ENCODE data around the gene ATXN10.
"Not testable (repeated sequence)": the region's sequence is repeated elsewhere in the genome, so short reads cannot be mapped to it uniquely, and the experiment has no call there.

The ATXN10 gene, protein sequence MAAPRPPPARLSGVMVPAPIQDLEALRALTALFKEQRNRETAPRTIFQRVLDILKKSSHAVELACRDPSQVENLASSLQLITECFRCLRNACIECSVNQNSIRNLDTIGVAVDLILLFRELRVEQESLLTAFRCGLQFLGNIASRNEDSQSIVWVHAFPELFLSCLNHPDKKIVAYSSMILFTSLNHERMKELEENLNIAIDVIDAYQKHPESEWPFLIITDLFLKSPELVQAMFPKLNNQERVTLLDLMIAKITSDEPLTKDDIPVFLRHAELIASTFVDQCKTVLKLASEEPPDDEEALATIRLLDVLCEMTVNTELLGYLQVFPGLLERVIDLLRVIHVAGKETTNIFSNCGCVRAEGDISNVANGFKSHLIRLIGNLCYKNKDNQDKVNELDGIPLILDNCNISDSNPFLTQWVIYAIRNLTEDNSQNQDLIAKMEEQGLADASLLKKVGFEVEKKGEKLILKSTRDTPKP

DNA sequence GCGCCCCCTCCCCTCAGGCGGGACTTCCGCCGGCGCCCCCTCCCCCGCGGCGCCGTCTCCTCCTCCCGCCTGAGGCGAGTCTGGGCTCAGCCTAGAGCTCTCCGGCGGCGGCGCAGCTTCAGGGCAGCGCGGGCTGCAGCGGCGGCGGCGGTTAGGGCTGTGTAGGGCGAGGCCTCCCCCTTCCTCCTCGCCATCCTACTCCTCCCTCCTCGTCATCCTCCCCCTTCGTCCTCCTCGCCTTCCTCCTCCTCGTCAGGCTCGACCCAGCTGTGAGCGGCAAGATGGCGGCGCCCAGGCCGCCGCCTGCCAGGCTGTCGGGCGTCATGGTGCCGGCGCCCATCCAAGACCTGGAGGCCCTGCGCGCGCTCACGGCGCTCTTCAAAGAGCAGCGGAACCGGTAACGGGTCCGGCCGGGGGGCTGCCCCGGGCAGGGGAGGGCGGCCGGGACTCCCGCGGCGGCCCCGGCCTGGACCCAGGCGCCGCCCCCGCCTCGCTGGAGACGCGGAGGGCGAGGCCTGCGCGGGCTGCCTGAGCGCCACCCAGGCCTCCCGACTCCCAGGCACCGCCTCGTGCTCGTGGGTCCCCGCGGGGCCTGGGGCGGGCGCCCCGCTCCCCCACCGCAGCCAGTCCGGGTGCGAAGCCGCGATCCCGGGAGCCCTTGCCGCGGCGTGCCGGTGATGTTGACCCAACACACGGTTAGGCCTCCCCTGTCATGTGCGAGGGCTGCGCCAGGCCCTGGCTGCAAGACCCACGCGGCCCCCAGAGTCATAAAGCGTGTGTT lies at the start of gene ATXN10:
Gene ATXN10, plus strand, starts transcription at position 52 of the 781 bp plus-strand sequence. Its CDS starts 230 bp downstream, at position 282.
- peak; percentile 57 to 65 for DNase-seq (ENCODE audit: low read depth in 2 of 2)

DNA sequence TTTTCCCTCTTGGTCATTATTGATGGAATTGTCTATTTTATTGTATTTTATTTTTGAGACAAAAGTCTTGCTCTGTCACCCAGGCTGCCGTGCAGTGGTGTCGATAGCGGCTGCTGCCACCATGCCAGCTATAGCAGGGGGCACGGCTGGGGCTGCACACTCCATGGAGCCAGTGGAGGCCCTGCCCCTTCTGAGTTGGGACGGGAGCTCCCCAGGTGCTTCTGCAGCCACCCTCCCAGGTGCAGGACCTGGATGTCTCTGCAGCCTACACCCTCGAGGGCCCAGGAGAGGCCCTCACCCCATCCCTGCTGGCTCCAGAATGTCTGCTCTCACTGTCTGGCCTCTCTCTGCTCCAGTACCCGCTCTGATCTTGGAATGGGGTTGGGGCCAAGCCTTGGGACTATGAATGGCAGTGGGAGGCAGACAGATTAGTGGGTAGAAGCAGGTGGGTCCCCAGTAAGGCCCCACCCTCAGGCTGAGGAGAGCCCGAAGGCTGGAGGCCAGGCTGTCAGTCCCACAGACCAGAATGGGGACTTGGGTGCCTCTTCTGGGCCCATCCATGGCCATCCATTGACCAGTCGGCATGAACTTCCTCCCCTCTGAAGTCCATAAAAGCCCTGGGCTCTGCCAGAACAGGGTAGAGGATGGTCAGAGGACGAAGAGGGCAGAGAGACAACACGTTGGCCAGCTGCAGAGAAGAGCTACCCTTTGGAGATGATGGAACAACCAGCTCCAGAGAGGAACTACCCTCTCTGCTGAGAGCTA lies 49.6 kb upstream of the ATXN10 start:
- DNase-seq (ENCODE audit: low read depth in 2 of 2) = no peak

DNA sequence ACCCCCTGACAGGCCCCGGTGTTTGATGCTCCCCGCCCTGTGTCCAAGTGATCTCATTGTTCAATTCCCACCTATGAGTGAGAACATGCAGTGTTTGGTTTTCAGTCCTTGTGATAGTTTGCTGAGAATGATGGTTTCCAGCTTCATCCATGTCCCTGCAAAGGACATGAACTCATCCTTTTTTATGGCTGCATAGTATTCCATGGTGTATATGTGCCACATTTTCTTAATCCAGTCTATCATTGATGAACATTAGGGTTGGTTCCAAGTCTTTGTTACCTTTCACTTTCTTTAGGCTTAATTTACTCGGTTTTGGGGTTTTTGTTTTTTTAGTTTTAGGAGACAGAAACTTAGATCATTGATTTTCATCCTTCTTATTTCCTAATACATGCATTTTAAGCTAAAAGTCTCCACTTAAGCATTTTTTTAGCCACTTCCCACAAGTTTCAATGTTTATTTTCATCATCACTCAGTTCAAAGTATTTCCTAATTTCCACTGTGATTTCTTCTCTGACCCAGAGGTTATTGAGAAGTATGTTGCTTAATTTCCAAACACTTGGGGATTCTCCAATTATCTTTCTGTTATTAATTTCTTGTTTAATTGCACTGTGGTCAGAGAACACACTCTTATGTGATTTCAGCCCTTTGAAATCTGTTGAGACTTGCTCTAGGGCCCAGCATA lies 48.0 kb upstream of the ATXN10 start:
- not testable (repeated sequence) for DNase-seq (ENCODE audit: low read depth in 2 of 2)

DNA sequence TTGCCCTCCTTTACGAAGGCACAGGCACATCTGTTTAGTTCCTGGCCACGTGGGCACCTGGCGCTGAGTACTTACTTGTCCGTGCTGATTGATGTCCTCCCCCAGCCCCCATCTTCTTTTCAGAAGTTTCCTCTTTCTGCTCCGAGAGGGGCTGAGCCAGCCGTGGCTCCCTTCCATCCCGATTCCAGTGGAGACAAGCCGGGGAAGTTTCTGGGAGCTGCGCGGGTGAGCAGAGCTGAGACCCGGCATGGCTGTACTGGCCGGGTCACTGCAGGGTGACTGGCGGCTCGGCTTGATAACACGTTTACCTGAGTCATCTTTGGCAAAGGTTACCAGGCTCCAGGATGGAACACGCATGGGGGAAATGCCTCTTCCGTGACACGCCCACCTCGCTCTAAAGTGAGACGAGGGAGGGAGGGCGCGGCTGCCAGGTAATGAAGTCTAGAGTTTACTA lies 45.4 kb upstream of the ATXN10 start:
- no peak for DNase-seq (ENCODE audit: low read depth in 2 of 2)

DNA sequence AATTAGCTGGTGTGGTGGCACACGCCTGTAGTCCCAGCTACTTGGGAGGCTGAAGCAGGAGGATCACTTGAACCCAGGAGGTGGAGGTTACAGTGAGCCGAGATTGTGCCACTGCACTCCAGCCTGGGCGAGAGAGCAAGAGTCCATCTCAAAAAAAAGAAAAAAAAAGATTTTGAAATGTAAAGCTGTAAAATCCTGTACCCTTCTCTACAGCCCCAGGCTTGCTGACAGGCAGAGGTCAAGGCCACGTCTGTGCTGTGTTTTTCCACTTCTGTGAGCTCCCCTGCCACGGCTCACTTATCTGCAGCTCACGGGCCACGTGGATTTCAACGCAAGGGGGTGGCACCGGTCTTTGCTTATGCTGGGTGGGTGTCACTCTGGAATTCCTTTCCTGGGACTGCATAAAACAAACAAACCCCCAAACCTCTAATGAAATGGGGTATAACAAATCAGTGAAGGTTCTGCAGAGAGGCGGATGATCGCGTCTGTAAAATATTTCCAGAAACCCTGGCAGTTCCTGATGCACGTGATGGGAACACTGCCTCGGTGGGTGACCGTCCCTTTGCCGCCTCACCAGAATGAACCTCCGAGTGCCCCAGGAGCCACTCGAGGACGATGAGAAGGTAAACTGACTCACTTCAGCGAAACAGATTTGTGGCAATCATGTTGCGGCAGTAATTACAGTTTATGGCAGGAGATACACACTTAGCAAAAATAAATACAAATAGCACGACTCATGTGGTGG lies 44.0 kb upstream of the ATXN10 start:
- DNase-seq (ENCODE audit: low read depth in 2 of 2) = no peak

DNA sequence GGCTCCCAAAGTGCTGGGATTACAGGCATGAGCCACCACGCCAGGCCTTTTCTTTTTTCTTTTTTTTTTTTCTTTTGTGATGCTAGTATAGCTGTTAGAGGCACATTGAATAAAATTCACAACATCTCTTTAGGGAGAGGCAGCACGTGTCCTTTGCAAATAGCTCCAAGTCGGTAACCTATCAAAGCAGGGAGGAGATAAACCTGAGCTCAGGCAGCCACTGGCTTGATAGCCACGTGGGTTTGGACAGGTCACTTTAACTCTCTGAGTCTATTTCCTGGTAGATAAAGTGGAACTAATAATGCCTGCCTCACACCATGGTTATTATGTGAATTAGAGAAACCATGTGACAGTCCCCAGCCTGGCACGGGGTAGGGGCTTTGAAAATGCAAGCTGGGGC lies 43.1 kb upstream of the ATXN10 start:
- no peak for DNase-seq (ENCODE audit: low read depth in 2 of 2)

DNA sequence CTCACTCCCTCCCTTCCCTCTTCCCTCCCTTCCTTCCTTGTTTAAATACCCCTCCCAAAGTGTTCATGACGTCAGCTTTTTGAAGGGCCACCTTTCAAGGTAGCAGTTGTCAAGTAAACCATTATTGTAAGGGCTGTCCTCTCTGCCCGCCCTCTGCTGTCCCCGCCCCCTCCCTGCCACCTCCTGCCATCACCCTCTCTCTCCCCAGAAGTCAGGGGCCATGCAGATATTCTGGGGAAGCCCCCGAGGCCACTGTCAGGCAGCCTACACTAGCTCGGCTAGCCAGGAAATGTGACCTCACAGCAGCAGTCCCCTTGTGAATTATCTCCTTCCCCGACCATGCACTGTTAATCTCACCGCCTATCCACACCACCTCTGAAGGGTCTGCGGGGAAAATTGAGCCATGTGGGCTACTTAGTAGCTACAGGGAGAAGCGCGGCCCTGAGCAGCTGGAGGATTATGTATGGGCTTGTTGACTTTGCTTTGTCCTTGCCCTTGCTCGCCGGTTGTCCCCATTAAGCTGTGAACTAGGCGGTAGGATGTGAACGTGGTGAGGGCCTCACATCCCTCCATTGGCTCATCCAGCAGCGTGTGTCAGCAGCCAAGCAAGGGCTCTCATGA lies 42.1 kb upstream of the ATXN10 start:
- no peak for DNase-seq (ENCODE audit: low read depth in 2 of 2)

DNA sequence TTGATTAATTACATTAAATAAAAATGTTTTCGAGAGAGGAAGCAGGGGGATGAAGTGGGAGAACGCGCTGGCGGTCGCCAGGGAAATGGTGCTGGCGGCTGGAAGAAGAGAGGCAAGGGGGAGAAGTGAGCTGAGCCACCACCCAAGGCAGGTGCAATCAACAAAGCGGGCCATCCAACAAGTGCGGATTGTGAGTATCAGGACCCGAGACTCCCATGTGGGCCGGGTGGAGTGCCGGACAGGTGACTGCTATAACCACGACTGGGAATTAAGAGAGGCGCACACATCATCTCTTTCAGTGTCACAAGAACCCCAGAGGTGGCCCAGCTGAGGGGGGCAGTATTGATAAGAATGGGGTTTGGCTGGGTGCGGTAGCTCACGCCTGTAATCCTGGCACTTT lies 41.2 kb upstream of the ATXN10 start:
- no peak for DNase-seq (ENCODE audit: low read depth in 2 of 2)

DNA sequence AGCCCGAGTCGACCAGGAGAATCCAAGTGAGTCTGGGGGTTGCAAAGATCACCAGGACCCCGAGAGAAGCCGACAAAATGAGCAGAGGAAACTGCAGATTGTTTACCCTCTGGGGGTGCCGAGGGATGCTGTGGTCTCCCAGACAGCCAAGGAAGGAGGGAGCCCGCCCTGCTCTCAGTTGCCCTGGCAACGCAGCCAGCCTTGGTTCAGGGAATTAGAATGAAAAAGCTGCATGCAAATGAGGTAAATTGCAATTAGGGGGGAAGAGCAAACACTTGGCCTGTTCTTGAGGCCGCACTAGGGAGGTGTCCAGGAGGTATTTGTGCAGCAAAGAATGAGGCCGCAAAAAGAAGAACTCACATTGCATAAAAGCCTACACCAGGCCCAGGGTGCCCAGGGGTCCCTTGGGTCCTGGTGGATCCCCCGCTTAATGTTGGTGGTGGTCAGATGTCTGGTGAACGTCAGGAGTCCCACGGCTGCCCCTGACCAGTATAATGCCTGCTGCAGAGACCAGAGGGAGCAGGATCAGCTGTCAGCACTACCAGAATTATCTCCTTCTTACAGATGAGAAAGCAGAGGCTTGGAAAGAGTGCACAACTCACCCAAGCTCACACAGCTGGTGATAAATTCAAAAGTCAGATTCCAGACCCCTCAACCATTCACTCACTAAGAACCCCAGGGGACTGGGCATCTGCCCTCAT lies 40.3 kb upstream of the ATXN10 start:
- DNase-seq (ENCODE audit: low read depth in 2 of 2) = no peak

DNA sequence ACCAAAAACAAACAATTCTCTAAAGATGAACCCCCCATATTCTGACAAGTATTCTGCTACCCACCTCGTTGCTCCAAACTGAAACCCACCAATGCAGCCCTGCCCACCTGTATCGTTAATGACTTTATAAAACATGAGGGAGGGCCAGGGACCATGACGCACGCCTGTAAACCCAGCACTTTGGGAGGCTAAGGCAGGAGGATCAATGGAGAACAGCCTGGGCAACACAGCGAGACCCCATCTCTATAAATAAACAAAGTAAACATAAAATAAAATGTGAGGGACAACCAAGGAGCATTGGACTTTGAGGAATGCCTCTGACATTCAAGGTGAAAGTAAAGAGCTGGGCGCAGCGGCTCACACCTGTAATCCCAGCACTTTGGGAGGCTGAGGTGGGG lies 39.8 kb upstream of the ATXN10 start:
- no peak for DNase-seq (ENCODE audit: low read depth in 2 of 2)

DNA sequence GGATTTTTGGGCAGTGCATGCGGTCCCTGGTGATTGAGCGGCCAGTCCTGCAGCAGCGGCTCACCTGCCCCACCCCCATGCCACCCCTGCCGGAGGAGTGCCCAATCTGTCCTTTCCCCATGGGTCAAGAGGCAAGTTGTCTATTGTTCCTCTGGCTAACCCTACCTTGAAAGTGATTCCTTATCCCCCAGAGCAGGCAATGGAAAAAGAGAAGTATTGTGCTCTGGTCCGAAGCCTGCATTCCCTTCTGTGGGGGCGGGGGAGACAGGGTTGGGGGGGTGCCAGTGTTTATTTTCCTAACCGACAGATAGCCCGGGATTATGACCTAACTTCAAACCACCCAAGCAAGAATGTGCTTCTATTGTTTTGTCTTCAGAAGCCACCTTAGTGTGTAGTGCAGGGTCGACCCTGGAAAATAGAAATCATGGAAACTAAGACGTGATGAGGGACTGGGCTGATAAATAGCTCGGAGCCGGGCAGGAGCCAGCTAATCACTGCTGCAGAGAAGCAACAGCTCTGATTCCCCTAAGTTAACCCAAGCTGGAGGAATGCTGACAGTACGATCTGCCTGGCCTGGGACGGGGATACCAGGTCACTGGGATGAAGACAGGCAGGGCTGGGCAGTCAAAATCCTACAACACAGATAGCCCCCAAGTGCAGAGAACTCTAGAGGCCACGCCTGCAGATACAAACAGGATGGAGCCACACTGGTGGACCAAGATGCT lies 38.7 kb upstream of the ATXN10 start:
- no peak for DNase-seq (ENCODE audit: low read depth in 2 of 2)

DNA sequence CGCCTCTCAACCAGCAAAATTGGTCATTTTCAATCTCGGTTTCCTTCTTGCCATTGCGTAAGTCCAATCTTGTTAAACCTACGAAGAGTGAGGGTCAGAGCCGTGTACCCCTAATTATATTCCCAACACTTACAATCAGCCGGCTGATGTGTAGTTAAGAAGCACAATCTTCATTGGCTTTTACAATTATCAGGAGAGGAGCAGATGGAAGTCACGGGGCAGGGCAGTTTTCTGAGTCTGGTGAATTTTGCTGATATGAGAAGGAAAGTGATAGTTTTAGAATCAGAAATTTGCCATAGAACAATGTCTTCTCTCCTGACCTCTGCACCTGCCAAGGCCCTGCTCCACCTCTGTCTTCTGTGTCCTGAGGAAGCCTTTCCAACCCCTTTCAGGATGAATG lies 35.0 kb upstream of the ATXN10 start:
- no peak for DNase-seq (ENCODE audit: low read depth in 2 of 2)

DNA sequence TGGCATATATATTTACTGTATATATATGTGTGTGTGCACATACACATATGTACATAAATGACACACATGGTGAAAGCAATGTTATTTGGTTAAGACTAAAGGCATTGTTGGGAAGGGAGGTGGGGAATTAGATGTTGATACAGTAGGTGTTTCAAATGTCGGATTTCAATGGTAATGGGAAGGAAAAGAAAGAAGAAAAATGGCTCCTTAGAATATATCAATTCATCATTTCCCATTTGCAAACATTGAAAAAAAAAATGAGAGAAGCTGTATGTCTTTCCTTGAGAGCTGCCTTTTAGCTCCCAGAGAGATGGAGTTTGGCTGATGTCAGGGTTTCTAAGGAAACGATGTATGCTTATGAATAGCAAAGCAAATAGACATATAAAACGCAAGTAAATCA lies 33.4 kb upstream of the ATXN10 start:
- DNase-seq (ENCODE audit: low read depth in 2 of 2) = no peak

DNA sequence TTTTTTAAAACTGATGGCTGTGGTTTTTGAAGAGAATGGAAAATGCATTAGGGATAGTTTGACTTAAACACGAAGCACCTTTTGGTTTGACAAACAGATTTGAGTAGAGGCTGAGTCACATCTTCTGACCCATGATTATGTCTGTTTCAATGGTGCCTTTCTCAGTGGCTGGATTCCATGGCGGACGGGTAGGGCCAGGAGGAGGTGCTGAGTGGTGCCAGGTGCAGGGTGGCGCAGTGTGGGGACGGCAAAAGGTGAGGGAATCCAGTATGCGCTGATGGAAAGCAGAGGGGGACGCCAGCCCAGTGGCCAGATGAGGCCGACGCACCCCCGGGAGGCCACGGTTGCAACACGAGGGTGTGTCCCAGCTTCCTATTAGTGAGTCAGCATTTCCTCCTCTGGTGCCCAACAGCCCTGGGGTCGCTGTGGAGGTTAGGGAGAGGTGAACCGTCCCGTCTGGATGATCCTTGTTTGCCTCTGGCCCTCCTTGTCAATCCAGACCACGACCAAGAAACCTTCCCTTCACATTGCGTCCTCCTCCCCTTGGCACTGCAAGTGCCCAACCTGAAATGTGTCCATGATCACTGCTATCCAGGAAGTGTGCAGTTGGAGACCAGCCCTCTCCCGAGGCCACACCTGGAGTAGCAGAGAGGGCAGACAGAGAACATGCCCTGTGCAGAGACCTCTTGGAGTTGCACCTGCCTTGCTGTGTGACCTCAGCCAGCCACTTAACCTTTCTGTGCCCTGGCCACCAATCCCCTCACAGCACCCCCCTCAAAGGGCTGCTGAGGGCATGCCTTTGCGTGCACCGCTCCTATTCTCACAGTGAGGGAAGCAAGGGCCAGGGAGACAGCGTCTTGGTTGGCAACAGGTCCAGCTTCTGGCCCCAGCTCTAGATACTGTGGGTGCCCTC lies 32.5 kb upstream of the ATXN10 start:
- no peak for DNase-seq (ENCODE audit: low read depth in 2 of 2)

DNA sequence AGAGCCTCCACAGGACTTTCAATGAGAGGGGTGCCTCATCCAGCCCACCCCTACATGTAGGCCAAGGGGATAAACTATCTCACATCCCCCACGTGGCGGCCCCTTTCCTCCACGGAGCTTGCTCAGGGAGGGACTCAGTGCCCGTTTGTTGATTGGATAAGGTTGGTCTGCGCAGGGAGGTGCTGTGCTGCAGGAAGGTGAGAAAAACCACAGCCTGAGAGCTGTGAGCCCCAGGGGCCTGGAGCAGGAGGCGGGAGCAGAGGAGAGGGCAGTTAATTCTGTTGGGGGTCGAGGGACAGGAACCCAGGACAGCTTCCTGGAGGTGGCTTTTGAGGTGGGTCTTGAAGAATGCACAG lies 31.9 kb upstream of the ATXN10 start:
- DNase-seq (ENCODE audit: low read depth in 2 of 2) = no peak

DNA sequence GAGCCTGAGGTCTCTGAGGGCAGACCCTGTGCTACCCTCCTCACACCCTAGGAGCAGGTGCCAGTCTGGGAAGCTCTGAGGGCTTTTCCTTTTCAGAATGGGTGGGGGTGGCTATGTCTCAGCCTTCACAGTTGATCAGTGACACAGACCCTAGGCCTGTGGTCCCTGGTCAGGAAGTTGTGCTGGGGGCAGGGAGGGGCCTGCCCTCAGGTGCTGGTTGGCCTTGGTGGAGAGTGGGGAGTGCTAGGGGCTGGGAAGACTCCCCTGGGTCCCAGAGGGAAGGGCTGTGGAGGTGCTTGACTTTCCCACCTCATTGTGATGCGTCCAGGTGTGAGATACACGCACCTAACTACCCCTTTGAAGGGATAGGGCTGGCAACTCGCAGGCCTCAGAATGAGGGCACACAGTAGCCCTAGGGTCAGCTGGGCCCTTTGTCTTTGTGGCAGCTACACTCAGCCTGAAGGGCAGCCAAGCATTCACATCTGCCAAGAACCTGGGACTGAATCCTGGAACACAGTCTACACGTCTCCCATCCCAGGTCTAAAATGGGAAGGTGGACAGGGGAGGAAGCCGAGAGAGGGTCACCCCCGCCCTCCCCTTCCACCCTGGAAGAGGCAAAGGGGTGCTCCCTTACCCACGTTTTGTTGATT lies 31.2 kb upstream of the ATXN10 start:
- DNase-seq (ENCODE audit: low read depth in 2 of 2) = no peak

DNA sequence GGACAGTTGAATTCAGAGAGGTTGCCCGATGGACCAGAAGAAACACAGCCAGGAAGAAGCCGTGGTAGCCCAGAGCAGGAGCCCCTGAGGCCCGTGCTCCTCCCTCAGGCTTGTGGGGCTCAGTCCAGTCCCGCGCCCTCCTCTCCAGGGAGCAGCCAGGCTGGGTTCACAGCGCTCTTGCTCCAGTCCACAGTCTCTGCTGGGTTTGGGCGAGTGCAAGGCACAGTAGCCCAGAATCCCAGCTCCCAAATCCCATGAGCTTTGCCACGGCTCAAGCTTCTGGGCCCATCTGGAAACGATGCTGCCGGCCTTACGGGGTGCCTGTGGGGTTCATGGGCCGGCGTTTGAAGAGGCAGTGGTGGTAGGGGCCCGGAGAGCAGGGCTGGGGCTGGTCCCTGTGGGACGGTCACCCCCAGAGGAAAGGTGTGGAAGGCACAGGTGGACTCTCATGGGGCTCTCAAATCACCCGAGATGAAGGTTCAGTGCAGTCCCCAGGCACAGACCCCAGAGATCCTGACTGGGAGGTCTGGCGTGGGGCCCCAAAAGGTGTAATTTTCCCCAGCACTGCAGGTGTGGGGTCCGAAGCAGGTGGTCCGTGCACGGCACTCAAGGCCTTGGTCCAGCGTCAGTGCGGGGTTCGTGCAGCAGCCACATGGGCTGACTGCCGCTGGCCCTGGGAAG lies 30.6 kb upstream of the ATXN10 start:
- DNase-seq (ENCODE audit: low read depth in 2 of 2) = no peak
